HG02840 (cell line): ENCODE results near the gene ZBTB14.

Experiments used
- ATAC-seq: cut with Tn5 transposase; IDR thresholded peaks from one replicate; pipeline ENCODE4 v1.9.1; 2021; ENCODE audit warnings: mild to moderate bottlenecking, moderate library complexity, moderate number of reproducible peaks; ENCODE audit not compliant: unreplicated experiment, low FRiP score

ZBTB14 gene

DNA sequence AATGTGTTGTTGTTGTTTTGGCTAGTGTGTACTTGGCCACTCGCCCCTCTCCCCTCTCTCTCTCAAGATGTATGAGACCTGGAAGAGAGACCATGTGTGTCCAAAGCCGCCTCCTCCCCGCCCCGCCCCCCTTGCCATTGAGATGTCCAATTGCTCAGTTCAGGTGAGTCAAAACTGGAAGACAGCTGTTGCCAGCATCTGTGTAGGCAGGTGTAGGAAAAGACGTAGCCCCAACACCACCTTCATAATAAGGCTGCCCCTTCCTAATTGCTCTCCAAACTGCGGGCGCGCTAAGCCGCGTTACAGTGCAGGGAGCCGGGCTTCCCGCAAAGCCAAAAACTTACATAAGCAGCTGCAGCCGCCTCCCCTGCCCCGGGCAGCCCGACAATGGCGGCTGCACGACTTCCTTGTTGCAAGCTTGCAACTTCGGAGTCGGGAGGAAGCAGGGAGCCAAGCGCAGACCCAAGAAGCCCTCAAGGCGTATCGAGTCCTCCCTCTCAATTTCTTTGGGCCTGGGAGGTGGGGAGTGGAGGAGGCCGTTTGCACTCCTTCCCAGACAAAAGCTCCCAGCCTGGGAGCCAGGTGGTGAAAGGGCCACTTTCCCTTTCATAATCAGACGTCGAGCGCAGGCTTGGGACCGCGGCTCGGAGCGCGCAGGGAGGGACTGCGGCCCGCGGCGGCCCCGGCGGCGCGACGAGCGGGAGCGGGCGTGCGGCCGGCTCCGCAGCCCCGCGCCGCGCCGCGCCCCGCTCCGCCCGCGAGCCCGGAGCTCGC, 882 bp downstream of the ZBTB14 start:
- peak; percentile 25 for ATAC-seq

DNA sequence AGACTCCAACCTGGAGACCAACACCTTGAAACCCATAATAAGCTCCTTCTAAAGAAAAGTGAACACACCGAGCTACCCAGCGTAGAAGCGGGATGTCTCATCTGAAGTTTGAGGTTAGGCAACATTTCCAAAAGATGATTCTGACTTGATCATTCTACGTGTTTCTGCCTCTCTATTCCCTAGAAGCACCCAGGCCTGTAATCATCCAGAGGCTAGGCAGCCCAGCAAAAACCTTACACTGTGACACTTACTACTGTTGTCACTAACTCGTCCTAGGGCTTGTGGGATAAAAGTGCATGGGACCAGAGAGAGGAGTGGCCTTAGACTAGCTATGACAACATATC, 1.4 kb downstream of the ZBTB14 start:
- no peak for ATAC-seq

DNA sequence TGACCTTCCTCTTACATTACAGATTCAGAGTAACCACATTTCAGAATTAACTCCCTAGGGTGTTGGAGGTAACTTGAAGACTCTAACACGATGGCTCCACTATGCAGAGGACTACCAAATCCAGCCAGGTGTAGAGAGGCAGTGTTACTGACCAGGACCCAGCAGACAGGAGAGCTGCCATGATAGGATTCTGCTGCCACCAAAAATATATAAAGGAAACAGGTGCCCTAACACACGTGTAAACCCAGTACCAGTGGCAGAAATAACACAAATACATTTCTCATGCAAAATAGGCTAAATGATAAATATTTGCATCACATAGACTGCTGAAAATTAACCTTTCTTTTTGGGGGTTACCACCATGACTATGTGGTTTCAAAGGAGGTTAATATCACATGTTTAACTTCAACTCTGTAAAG, 7.0 kb downstream of the ZBTB14 start:
- peak; percentile 63 for ATAC-seq

DNA sequence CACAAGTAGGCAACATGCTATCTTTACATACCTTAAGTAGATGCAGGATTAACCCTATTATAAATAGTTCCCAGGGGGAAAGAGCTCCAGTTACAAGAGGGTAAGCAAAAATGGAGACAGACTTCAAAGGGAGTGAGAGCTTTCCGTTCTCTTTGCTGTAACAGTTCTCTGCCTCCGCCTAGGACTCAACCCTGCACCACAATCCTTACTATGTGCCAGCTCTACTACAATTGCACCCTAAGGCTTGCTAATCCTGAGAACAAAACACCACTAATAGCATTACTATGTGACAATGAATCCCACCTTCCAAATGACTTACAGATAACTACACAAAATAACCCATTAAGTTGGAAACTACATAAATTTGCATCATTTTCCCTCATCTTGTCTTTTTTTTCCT, 7.7 kb downstream of the ZBTB14 start:
- no peak for ATAC-seq

GRCh38 chr18:5286525-5286924, 9.0 kb downstream of the ZBTB14 start:
- ATAC-seq, result no peak

- no peak for ATAC-seq
These were observed 10.2 kb downstream of the ZBTB14 start for GRCh38 chr18:5285326-5285725.

DNA sequence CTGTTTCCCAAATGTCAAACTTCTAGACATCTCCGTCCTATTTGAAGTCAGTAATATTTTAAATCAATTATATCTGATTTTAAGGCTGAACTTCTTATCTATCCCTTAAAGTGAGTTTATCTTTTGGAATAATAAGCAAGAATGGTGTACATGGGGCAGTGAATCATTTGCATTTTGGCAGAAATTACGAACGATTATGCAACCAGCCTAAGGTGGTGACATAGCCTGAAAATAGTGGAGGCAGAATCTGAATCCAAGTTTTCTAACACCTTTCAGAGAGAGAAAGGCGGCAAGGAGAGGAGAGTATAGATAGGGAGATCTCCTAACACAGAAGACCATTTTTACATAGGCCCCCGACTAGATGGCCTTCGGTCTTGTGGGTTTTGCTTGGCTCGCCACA, 10.7 kb downstream of the ZBTB14 start:
- ATAC-seq, result no peak

GRCh38 chr18:5282770-5283169, 12.8 kb downstream of the ZBTB14 start:
- ATAC-seq, result no peak

- ATAC-seq, result no peak
These were observed 18.6 kb downstream of the ZBTB14 start for GRCh38 chr18:5276947-5277346.

DNA sequence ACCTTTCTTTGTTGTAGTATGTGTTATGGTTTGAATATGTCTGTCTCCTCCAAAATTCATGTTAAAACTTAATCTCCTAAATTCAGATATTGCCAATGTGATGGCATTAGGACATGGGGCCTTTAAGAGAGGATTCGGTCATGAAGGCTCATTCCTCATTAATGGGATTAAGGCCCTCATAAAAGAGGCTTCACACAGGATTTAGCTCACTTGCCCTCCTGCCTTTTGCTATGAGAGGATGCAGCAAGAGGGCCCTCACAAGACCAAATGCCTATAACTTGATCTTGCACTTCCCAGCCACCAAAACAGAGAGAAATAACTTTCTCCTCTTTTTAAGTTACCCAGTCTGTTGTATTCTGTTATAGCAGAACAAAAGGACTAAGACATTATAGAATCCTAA, 19.7 kb downstream of the ZBTB14 start:
- no peak for ATAC-seq

GRCh38 chr18:5268874-5269273, 26.7 kb downstream of the ZBTB14 start:
- ATAC-seq, result no peak

DNA sequence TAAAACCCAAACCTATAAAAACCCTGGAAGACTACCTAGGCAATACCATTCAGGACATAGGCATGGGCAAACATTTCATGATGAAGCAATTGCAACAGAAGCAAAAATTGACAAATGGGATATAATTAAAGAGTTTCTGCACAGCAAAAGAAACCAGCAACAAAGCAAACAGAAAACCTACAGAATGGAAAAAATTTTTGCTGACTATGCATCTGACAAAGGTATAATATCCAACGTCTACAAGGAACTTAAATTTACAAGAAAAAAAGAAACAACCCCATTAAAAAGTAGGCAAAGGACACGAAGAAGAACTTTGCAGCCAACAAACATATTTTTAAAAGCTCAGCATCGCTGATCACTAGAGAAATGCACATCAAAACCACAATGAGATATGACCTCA, 28.8 kb downstream of the ZBTB14 start:
- ATAC-seq, result no peak

DNA sequence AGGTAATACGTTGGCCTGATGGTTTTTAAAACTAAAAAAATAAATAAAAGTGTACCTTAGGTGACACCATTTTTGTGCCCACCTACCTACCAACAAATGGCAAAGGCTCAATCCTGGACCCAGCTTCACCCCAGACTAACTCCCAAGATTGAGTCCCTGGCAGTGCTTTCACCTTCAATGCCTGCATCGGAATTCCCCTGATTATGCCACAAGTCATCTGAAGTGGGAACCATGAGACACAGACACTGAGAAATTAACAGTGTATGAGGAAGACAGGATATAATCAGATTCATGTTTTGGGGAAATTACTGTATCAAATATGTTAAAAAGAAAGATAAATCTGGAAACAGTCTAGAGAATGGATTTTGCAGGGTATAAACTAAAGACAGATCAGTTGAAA, 41.6 kb downstream of the ZBTB14 start:
- ATAC-seq, result no peak

DNA sequence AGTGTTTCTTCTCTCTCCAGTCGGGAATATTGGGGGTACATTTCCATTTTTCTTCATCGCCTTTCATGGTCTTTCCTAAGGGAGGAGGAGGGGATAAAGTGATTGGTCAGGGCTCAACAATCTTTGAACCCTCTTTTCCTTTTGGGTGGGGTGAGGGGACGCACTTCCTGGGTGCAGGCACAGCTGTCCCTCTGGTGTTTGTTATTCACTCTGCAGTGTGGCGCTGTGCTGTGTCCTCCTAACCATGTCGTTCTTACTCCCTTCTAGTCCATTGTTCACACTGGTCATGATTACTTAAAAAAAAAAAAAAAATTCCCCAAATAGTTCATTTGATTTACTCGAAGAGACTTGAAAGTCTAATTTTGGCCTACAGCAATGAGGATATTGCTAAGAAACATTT, 44.4 kb downstream of the ZBTB14 start:
- no peak for ATAC-seq

GRCh38 chr18:5250603-5251002, 44.9 kb downstream of the ZBTB14 start:
- ATAC-seq, result no peak

- no peak for ATAC-seq
These were observed 50.6 kb downstream of the ZBTB14 start for GRCh38 chr18:5244941-5245340.

- no peak for ATAC-seq
These were observed 56.1 kb downstream of the ZBTB14 start for GRCh38 chr18:5239447-5239846.
